Measurements from ENCODE around the gene BCL3. TPM values are rescaled to one million over a fixed set of nuclear protein-coding genes. Genes with fewer than 3 reads are reported as not detected.
"Not testable (repeated sequence)": the region's sequence is repeated elsewhere in the genome, so short reads cannot be mapped to it uniquely, and the experiment has no call there.

The BCL3 gene
- total and polyA plus RNA-seq, 5 donors from 2014 or later, result 3.4 to 231 (median 6.2) TPM

- peak overlapping the region in 1 of 3 donors; percentile 76 for H3K27ac Mint-ChIP-seq
These were observed 41.8 kb upstream of the BCL3 start for GRCh38 chr19:44706506-44707236.

DNA sequence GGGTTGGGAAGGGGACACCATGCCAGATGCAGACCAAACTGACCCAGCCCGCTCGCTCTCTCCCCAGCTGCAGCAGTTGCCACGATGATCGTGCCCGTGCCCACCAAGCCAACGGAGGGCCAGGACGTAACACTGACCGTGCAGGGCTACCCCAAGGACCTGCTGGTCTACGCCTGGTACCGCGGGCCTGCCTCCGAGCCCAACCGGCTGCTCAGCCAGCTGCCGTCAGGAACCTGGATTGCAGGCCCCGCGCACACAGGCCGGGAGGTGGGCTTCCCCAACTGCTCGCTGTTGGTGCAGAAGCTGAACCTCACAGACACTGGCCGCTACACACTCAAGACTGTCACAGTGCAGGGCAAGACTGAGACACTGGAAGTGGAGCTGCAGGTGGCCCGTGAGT, 40.7 kb upstream of the BCL3 start:
- Mint-ChIP-seq H3K27me3 (no peaks in the 10 kb centered on the region), H3K9me3 (no peaks in the 10 kb centered on the region), H3K4me3 (no peak overlapping the region), H3K36me3 (no peaks in the 10 kb centered on the region), H3K27ac (no peak overlapping the region), H3K4me1 (no peaks in the 10 kb centered on the region)
- H3K4me1 ChIP-seq (ENCODE audit: control insufficient read depth, insufficient read depth, low read length, poor library complexity, severe bottlenecking), result no peaks in the 10 kb centered on the region
- H3K27me3 ChIP-seq (ENCODE audit: control insufficient read depth, insufficient read depth, low read length), result no peaks in the 10 kb centered on the region
- H3K4me3 ChIP-seq (ENCODE audit: low read depth, low read length), result no peak overlapping the region
- no peak overlapping the region for H3K27ac ChIP-seq (ENCODE audit: insufficient read depth, low read length, poor library complexity, severe bottlenecking)
- no peaks in the 10 kb centered on the region for H3K36me3 ChIP-seq (ENCODE audit: control insufficient read depth, insufficient read depth, low read length)
- no peak for DNase-seq
- no peaks in the 10 kb centered on the region for H3K9me3 ChIP-seq (ENCODE audit: control insufficient read depth in 2 of 2, low read length in 2 of 2)
- no peak for ATAC-seq (ENCODE audit: low read depth in 2 of 2)

More at GRCh38 chr19:44706506-44707236, 41.8 kb upstream of the BCL3 start:
- no peaks in the 10 kb centered on the region for H3K9me3 Mint-ChIP-seq
- no peaks in the 10 kb centered on the region for H3K36me3 Mint-ChIP-seq
- no peak overlapping the region for H3K4me3 ChIP-seq (ENCODE audit: low read depth, low read length)
- no peaks in the 10 kb centered on the region for H3K4me1 Mint-ChIP-seq
- H3K36me3 ChIP-seq (ENCODE audit: control insufficient read depth, insufficient read depth, low read length), result no peaks in the 10 kb centered on the region
- DNase-seq (no peak), ATAC-seq (ENCODE audit: low read depth in 2 of 2) (no peak)
- H3K27me3 Mint-ChIP-seq, result no peaks in the 10 kb centered on the region
- no peak overlapping the region for H3K4me3 Mint-ChIP-seq
- H3K27me3 ChIP-seq (ENCODE audit: control insufficient read depth, insufficient read depth, low read length), result no peaks in the 10 kb centered on the region
- H3K27ac ChIP-seq (ENCODE audit: insufficient read depth, low read length, poor library complexity, severe bottlenecking), result no peak overlapping the region
- no peaks in the 10 kb centered on the region for H3K4me1 ChIP-seq (ENCODE audit: control insufficient read depth, insufficient read depth, low read length, poor library complexity, severe bottlenecking)
- no peaks in the 10 kb centered on the region for H3K9me3 ChIP-seq (ENCODE audit: control insufficient read depth in 2 of 2, low read length in 2 of 2)

GRCh38 chr19:44708940-44709339, 39.6 kb upstream of the BCL3 start:
- H3K4me3 ChIP-seq (ENCODE audit: low read depth, low read length), result no peak overlapping the region
- H3K27ac ChIP-seq (ENCODE audit: insufficient read depth, low read length, poor library complexity, severe bottlenecking), result no peak overlapping the region
- no peaks in the 10 kb centered on the region for H3K36me3 ChIP-seq (ENCODE audit: control insufficient read depth, insufficient read depth, low read length)
- Mint-ChIP-seq H3K9me3 (peaks cover 0 to under 1% (median 0%) of the 10 kb centered on the region in 7 donors), H3K27ac (no peak overlapping the region), H3K4me3 (no peak overlapping the region), H3K27me3 (no peaks in the 10 kb centered on the region), H3K36me3 (no peaks in the 10 kb centered on the region), H3K4me1 (no peaks in the 10 kb centered on the region)
- H3K4me1 ChIP-seq (ENCODE audit: control insufficient read depth, insufficient read depth, low read length, poor library complexity, severe bottlenecking), result no peaks in the 10 kb centered on the region
- no peaks in the 10 kb centered on the region for H3K9me3 ChIP-seq (ENCODE audit: control insufficient read depth in 2 of 2, low read length in 2 of 2)
- DNase-seq, result no peak
- H3K27me3 ChIP-seq (ENCODE audit: control insufficient read depth, insufficient read depth, low read length), result no peaks in the 10 kb centered on the region
- no peak for ATAC-seq (ENCODE audit: low read depth in 2 of 2)

DNA sequence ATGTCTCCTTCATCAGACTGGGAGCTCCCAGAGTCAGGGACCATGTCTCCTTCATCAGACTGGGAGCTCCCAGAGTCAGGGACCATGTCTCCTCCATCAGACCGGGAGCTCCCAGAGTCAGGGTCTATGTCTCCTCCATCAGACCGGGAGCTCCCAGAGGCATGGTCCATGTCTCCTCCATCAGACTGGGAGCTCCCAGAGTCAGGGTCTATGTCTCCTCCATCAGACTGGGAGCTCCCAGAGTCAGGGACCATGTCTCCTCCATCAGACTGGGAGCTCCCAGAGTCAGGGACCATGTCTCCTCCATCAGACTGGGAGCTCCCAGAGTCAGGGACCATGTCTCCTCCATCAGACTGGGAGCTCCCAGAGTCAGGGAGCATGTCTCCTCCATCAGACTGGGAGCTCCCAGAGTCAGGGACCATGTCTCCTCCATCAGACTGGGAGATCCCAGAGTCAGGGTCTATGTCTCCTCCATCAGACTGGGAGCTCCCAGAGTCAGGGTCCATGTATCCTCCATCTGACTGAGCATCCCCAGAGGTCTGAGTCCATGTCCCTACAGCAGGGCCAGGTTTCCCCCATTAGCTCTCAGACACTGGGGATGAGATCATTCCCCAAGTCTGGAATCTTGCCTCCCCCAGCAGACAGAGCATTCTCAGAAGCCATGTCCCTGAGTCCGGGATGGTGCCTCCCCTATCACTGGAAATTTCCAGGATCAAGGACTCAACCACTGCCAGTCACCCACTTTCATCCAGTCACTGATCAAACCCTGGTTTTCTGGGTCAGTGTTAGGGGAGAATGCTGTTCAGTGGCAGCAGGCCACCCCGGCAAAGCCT, 38.9 kb upstream of the BCL3 start:
- H3K4me3 Mint-ChIP-seq; ATAC-seq (ENCODE audit: low read depth in 2 of 2); H3K27me3 ChIP-seq (ENCODE audit: control insufficient read depth, insufficient read depth, low read length); H3K27ac ChIP-seq (ENCODE audit: insufficient read depth, low read length, poor library complexity, severe bottlenecking); H3K4me1 ChIP-seq (ENCODE audit: control insufficient read depth, insufficient read depth, low read length, poor library complexity, severe bottlenecking); H3K27ac Mint-ChIP-seq; H3K36me3 Mint-ChIP-seq; H3K4me3 ChIP-seq (ENCODE audit: low read depth, low read length); H3K4me1 Mint-ChIP-seq; H3K9me3 Mint-ChIP-seq; DNase-seq; H3K27me3 Mint-ChIP-seq; H3K36me3 ChIP-seq (ENCODE audit: control insufficient read depth, insufficient read depth, low read length); H3K9me3 ChIP-seq (ENCODE audit: control insufficient read depth in 2 of 2, low read length in 2 of 2): not testable (repeated sequence)

DNA sequence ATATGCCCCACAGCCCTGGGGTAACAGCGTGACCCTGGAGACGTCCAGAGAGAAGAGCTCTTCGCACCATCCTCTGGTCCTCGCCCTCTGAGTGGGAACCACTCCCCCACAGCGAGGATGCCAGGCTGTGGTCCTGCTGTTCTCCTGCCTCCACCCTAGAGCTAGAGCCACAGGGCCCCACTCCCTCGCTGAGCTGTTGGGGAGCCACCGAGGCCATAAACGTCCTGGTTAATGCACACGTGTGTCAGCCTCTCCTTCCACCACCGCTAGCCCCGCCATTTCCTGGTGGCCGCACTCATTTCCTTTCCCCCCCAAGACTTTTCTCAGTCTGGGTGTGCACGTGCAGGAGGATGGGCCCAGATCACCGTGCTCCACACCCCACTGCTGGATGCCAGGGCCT, 38.0 kb upstream of the BCL3 start:
- H3K9me3 Mint-ChIP-seq, result peaks cover 0 to 14% (median 2%) of the 10 kb centered on the region in 7 donors
- H3K27me3 Mint-ChIP-seq, result no peaks in the 10 kb centered on the region
- ATAC-seq (ENCODE audit: low read depth in 2 of 2) (no peak), DNase-seq (no peak)
- H3K27ac ChIP-seq (ENCODE audit: insufficient read depth, low read length, poor library complexity, severe bottlenecking), result no peak overlapping the region
- H3K36me3 Mint-ChIP-seq, result no peaks in the 10 kb centered on the region
- no peaks in the 10 kb centered on the region for H3K4me1 ChIP-seq (ENCODE audit: control insufficient read depth, insufficient read depth, low read length, poor library complexity, severe bottlenecking)
- H3K27me3 ChIP-seq (ENCODE audit: control insufficient read depth, insufficient read depth, low read length), result no peaks in the 10 kb centered on the region
- H3K27ac Mint-ChIP-seq, result peak overlapping the region in 1 of 3 donors; percentile 63
- H3K4me1 Mint-ChIP-seq, result no peaks in the 10 kb centered on the region
- no peak overlapping the region for H3K4me3 Mint-ChIP-seq
- H3K4me3 ChIP-seq (ENCODE audit: low read depth, low read length), result no peak overlapping the region
- H3K36me3 ChIP-seq (ENCODE audit: control insufficient read depth, insufficient read depth, low read length), result no peaks in the 10 kb centered on the region
- peaks cover 4 to 9% of the 10 kb centered on the region in 2 experiments for H3K9me3 ChIP-seq (ENCODE audit: control insufficient read depth in 2 of 2, low read length in 2 of 2)

DNA sequence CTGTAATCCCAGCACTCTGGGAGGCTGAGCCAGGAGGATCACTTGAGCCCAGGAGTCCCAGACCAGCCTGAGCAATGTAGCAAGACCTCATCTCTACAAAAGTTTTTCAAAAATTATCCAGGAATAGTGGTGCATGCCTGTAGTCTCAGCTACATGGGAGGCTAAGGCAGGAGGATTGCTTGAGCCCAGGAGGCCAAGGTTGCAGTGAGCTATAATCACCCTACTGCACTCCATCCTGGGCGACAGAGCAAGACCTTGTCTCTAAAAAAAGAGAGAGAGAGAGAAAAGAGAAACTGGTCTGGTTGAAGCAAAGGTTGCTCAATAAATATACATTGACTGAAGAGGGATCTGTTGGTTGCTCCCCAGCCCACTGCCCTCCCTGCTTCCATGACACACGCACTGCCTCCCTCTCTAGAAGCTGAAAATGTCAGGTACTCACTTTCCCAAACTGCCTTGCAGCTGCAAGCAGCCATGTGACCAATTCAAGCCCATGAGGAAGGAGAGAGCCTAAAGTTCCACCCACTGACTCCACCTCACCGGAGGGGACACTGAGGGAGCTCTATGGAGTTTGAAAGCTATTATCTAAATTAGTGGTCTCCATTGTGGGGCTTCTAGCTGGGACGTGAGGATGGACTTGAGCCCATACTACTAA, 35.5 kb upstream of the BCL3 start:
- no peaks in the 10 kb centered on the region for H3K36me3 Mint-ChIP-seq
- no peak overlapping the region for H3K27ac ChIP-seq (ENCODE audit: insufficient read depth, low read length, poor library complexity, severe bottlenecking)
- ATAC-seq (ENCODE audit: low read depth in 2 of 2), result no peak
- H3K4me3 ChIP-seq (ENCODE audit: low read depth, low read length), result no peak overlapping the region
- H3K27ac Mint-ChIP-seq, result no peak overlapping the region
- H3K9me3 Mint-ChIP-seq, result peaks cover 0 to 19% (median 3%) of the 10 kb centered on the region in 7 donors
- H3K27me3 Mint-ChIP-seq, result no peaks in the 10 kb centered on the region
- H3K27me3 ChIP-seq (ENCODE audit: control insufficient read depth, insufficient read depth, low read length), result no peaks in the 10 kb centered on the region
- no peaks in the 10 kb centered on the region for H3K4me1 ChIP-seq (ENCODE audit: control insufficient read depth, insufficient read depth, low read length, poor library complexity, severe bottlenecking)
- H3K4me1 Mint-ChIP-seq, result no peaks in the 10 kb centered on the region
- H3K36me3 ChIP-seq (ENCODE audit: control insufficient read depth, insufficient read depth, low read length), result no peaks in the 10 kb centered on the region
- DNase-seq, result no peak
- no peak overlapping the region for H3K4me3 Mint-ChIP-seq
- H3K9me3 ChIP-seq (ENCODE audit: control insufficient read depth in 2 of 2, low read length in 2 of 2), result peaks cover 4 to 15% of the 10 kb centered on the region in 2 experiments

GRCh38 chr19:44714597-44715169, 33.8 kb upstream of the BCL3 start:
- no peaks in the 10 kb centered on the region for H3K36me3 Mint-ChIP-seq
- H3K4me1 ChIP-seq (ENCODE audit: control insufficient read depth, insufficient read depth, low read length, poor library complexity, severe bottlenecking), result no peaks in the 10 kb centered on the region
- peaks cover 0 to 19% (median 3%) of the 10 kb centered on the region in 7 donors for H3K9me3 Mint-ChIP-seq
- H3K36me3 ChIP-seq (ENCODE audit: control insufficient read depth, insufficient read depth, low read length), result no peaks in the 10 kb centered on the region
- H3K27me3 ChIP-seq (ENCODE audit: control insufficient read depth, insufficient read depth, low read length), result no peaks in the 10 kb centered on the region
- no peak overlapping the region for H3K4me3 ChIP-seq (ENCODE audit: low read depth, low read length)
- no peak overlapping the region for H3K27ac ChIP-seq (ENCODE audit: insufficient read depth, low read length, poor library complexity, severe bottlenecking)
- ATAC-seq (ENCODE audit: low read depth in 2 of 2) (no peak), DNase-seq (no peak)
- H3K27ac Mint-ChIP-seq, result no peak overlapping the region
- H3K9me3 ChIP-seq (ENCODE audit: control insufficient read depth in 2 of 2, low read length in 2 of 2), result peaks cover 4 to 15% of the 10 kb centered on the region in 2 experiments
- no peaks in the 10 kb centered on the region for H3K4me1 Mint-ChIP-seq
- H3K4me3 Mint-ChIP-seq, result no peak overlapping the region
- H3K27me3 Mint-ChIP-seq, result no peaks in the 10 kb centered on the region
